Natural killer cell (primary cell): ENCODE data around the gene GRM8. TPM values are rescaled to one million over a fixed set of nuclear protein-coding genes. Genes with fewer than 3 reads are reported as not detected.

ENCODE experiments used
- ATAC-seq, 3 donors: fragments of 150-1000 bp in 2 of 3; fragments of 200-7000 bp in 1 of 3; cut with Tn5 transposase; 1 replicate in 1 of 3; 2 replicates in 2 of 3; pipeline ENCODE4 v1.10.0; 2021; ENCODE audit warnings: mild to moderate bottlenecking in 2 of 3, moderate library complexity in 2 of 3
- DNase-seq, 2 donors: peaks; one replicate each; pipeline versions ENCODE4 v3.0.0 to v3.0.0-alpha.2; 2013 to 2021; ENCODE audit warnings: mixed read lengths in 1 of 2
- H3K27ac ChIP-seq: one replicate; pipeline ENCODE4 v1.5.1; 2013; ENCODE audit warnings: mild to moderate bottlenecking, low read length
- H3K27me3 ChIP-seq: one replicate; pipeline ENCODE4 v1.6.1; 2013; ENCODE audit warnings: low read length; ENCODE audit not compliant: control insufficient read depth, insufficient read depth
- H3K36me3 ChIP-seq: one replicate; pipeline ENCODE4 v1.6.1; 2013; ENCODE audit warnings: low read length; ENCODE audit not compliant: control insufficient read depth, insufficient read depth
- H3K4me1 ChIP-seq: one replicate; pipeline ENCODE4 v1.6.1; 2013; ENCODE audit warnings: low read length; ENCODE audit not compliant: control insufficient read depth, insufficient read depth
- H3K4me3 ChIP-seq: one replicate; pipeline ENCODE4 v1.5.1; 2013; ENCODE audit warnings: low read length
- H3K9me3 ChIP-seq: one replicate; pipeline ENCODE4 v1.6.1; 2013; ENCODE audit warnings: low read length; ENCODE audit not compliant: control insufficient read depth, insufficient read depth
- H3K27ac Mint-ChIP-seq, 2 donors: one replicate each; pipeline ENCODE4 v1.8.0; 2022; ENCODE audit warnings: mild to moderate bottlenecking in 2 of 2, mixed read lengths in 2 of 2, moderate library complexity in 1 of 2
- H3K27me3 Mint-ChIP-seq, 2 donors: one replicate each; pipeline ENCODE4 v1.8.0; 2022; ENCODE audit warnings: low read depth in 2 of 2, mixed read lengths in 2 of 2
- H3K36me3 Mint-ChIP-seq: one replicate; pipeline ENCODE4 v1.8.0; 2022; ENCODE audit warnings: mixed read lengths
- H3K4me1 Mint-ChIP-seq, 2 donors: one replicate each; pipeline ENCODE4 v1.8.0; 2022; ENCODE audit warnings: mixed read lengths in 2 of 2
- H3K4me3 Mint-ChIP-seq: one replicate; pipeline ENCODE4 v1.8.0; 2022; ENCODE audit warnings: mild to moderate bottlenecking, moderate library complexity, mixed read lengths
- H3K9me3 Mint-ChIP-seq, 2 donors: one replicate each; pipeline ENCODE4 v1.8.0; 2022; ENCODE audit warnings: mixed read lengths in 2 of 2
- CTCF ChIP-seq: fragments of 200-600 bp; IDR thresholded peaks from one replicate; pipeline ENCODE4 v1.8.0; 2022; ENCODE audit warnings: antibody characterized with exemption
- WGBS: methylation state at CpG from one replicate; pipeline ENCODE4 v1.1.7; 2013; ENCODE audit warnings: missing lambda C conversion rate; ENCODE audit not compliant: insufficient coverage; 5-methylcytosine and 5-hydroxymethylcytosine counted together
- intact Hi-C: fragments of 100-400 bp; cut with micrococcal nuclease; formaldehyde crosslinking; loops from one replicate; pipeline ENCODE4 v1.14.2; 2022
- total RNA-seq, 4 donors: library from RNA; stranded (reverse); fragments of 120-200 nt in 1 of 4; gene quantifications; one replicate each; pipeline versions ENCODE4 v1.2.3 to v1.2.4, GENCODE V29; 2013 to 2022

The GRM8 gene
- total RNA-seq: not detected
- not detected for total RNA-seq (2013)

GRCh38 chr7:127252778-127253280 lies at the start of gene GRM8:
Gene GRM8 (minus strand): TSS chr7:127252941.
- DNase-seq (peak; percentile 17 to 36), ATAC-seq (peak in 2 of 3 donors; percentile 23 to 33)
- no peak within 1 kb of the TSS for H3K27ac Mint-ChIP-seq
- H3K36me3 Mint-ChIP-seq: no peaks in the 10 kb centered on the region
- under 1% methylated on average over 59 of the region's 62 CpGs for WGBS
- TF ChIP-seq CTCF: no peak
- H3K27me3 Mint-ChIP-seq: peaks cover 51 to 68% of the 10 kb centered on the region in 2 donors
- Histone ChIP-seq H3K4me3 (peak within 1 kb of the TSS; percentile 67), H3K9me3 (no peaks in the 10 kb centered on the region), H3K27me3 (peaks cover 49% of the 10 kb centered on the region), H3K4me1 (peaks cover 23% of the 10 kb centered on the region), H3K27ac (no peak within 1 kb of the TSS), H3K36me3 (no peaks in the 10 kb centered on the region)
- peaks cover 8 to 20% of the 10 kb centered on the region in 2 donors for H3K4me1 Mint-ChIP-seq
- peak within 1 kb of the TSS; percentile 91 for H3K4me3 Mint-ChIP-seq
- H3K9me3 Mint-ChIP-seq: no peaks in the 10 kb centered on the region
- intact Hi-C loops: no loop called here

- no peak overlapping the region for H3K4me3 ChIP-seq
- Mint-ChIP-seq H3K36me3 (no peaks in the 10 kb centered on the region), H3K27ac (no peak overlapping the region), H3K4me1 (no peaks in the 10 kb centered on the region), H3K4me3 (no peak overlapping the region), H3K9me3 (no peaks in the 10 kb centered on the region), H3K27me3 (peaks cover 15 to 56% of the 10 kb centered on the region in 2 donors)
- H3K9me3 ChIP-seq: no peaks in the 10 kb centered on the region
- intact Hi-C loops: no loop called here
- DNase-seq (no peak), ATAC-seq (no peak)
- H3K4me1 ChIP-seq: no peaks in the 10 kb centered on the region
- no peaks in the 10 kb centered on the region for H3K36me3 ChIP-seq
- TF ChIP-seq CTCF: no peak
- H3K27me3 ChIP-seq: peaks cover 13% of the 10 kb centered on the region
- H3K27ac ChIP-seq: no peak overlapping the region
- WGBS: 100% methylated on average over 1 of the region's 1 CpG
Observed at GRCh38 chr7:127290801-127291361, 38.1 kb upstream of the GRM8 start.

- Histone ChIP-seq H3K36me3 (no peaks in the 10 kb centered on the region), H3K9me3 (no peaks in the 10 kb centered on the region), H3K4me3 (no peak overlapping the region), H3K27me3 (peaks cover 9% of the 10 kb centered on the region), H3K27ac (no peak overlapping the region), H3K4me1 (no peaks in the 10 kb centered on the region)
- no peaks in the 10 kb centered on the region for H3K4me1 Mint-ChIP-seq
- 83% methylated on average over 5 of the region's 5 CpGs for WGBS
- intact Hi-C loops: no loop called here
- no peak overlapping the region for H3K4me3 Mint-ChIP-seq
- DNase-seq (no peak), ATAC-seq (no peak)
- H3K36me3 Mint-ChIP-seq: no peaks in the 10 kb centered on the region
- H3K27me3 Mint-ChIP-seq: peaks cover 12 to 49% of the 10 kb centered on the region in 2 donors
- no peaks in the 10 kb centered on the region for H3K9me3 Mint-ChIP-seq
- no peak for TF ChIP-seq CTCF
- H3K27ac Mint-ChIP-seq: no peak overlapping the region
Observed at GRCh38 chr7:127290116-127290655, 37.4 kb upstream of the GRM8 start.
